ENCODE results near the gene MAP3K4. TPM values are rescaled to one million over a fixed set of nuclear protein-coding genes. Genes with fewer than 3 reads are reported as not detected.
A peak's percentile ranks its signal among the peaks of the same experiment; 100 is the strongest.

The MAP3K4 gene
- polyA plus RNA-seq, 4 donors = 12.4 to 29.5 (median 18.2) TPM

GRCh38 chr6:161154796-161155335, 163.3 kb downstream of the MAP3K4 start:
- H3K9me3 ChIP-seq (ENCODE audit: control insufficient read depth in 2 of 2, insufficient read depth in 1 of 2, low read depth in 1 of 2, low read length in 1 of 2) = peaks cover 0 to 8% of the 10 kb centered on the region in 2 donors
- peaks cover 0 to 25% (median 0%) of the 10 kb centered on the region in 3 donors for H3K36me3 ChIP-seq (ENCODE audit: control insufficient read depth in 3 of 3, insufficient read depth in 2 of 3, low read depth in 1 of 3, low read length in 3 of 3)
- 80 to 93% (median 91%) methylated on average over 13 of the region's 13 CpGs for WGBS, 3 donors
- H3K4me1 ChIP-seq (ENCODE audit: control insufficient read depth in 3 of 3, insufficient read depth in 2 of 3, low read depth in 1 of 3, low read length in 2 of 3) = no peaks in the 10 kb centered on the region
- no peak overlapping the region for H3K4me3 ChIP-seq (ENCODE audit: low read depth in 1 of 3, low read length in 3 of 3)
- H3K27ac ChIP-seq (ENCODE audit: low read depth in 1 of 3, low read length in 2 of 3) = no peak overlapping the region
- FAIRE-seq = no peak
- no peaks in the 10 kb centered on the region for H3K27me3 ChIP-seq (ENCODE audit: control insufficient read depth in 3 of 3, insufficient read depth in 3 of 3, low read length in 3 of 3)
- no peak for DNase-seq

GRCh38 chr6:161161121-161161520, 169.6 kb downstream of the MAP3K4 start:
- peaks cover 0 to 5% of the 10 kb centered on the region in 2 donors for H3K9me3 ChIP-seq (ENCODE audit: control insufficient read depth in 2 of 2, insufficient read depth in 1 of 2, low read depth in 1 of 2, low read length in 1 of 2)
- no peak overlapping the region for H3K4me3 ChIP-seq (ENCODE audit: low read depth in 1 of 3, low read length in 3 of 3)
- DNase-seq = no peak
- FAIRE-seq = no peak
- no peaks in the 10 kb centered on the region for H3K27me3 ChIP-seq (ENCODE audit: control insufficient read depth in 3 of 3, insufficient read depth in 3 of 3, low read length in 3 of 3)
- no peaks in the 10 kb centered on the region for H3K4me1 ChIP-seq (ENCODE audit: control insufficient read depth in 3 of 3, insufficient read depth in 2 of 3, low read depth in 1 of 3, low read length in 2 of 3)
- peaks cover 0 to 5% (median 2%) of the 10 kb centered on the region in 3 donors for H3K36me3 ChIP-seq (ENCODE audit: control insufficient read depth in 3 of 3, insufficient read depth in 2 of 3, low read depth in 1 of 3, low read length in 3 of 3)
- no peak overlapping the region for H3K27ac ChIP-seq (ENCODE audit: low read depth in 1 of 3, low read length in 2 of 3)
- WGBS, 3 donors = 94 to 97% (median 96%) methylated on average over 15 of the region's 15 CpGs

GRCh38 chr6:161161889-161162624, 170.5 kb downstream of the MAP3K4 start:
- no peaks in the 10 kb centered on the region for H3K27me3 ChIP-seq (ENCODE audit: control insufficient read depth in 3 of 3, insufficient read depth in 3 of 3, low read length in 3 of 3)
- no peaks in the 10 kb centered on the region for H3K4me1 ChIP-seq (ENCODE audit: control insufficient read depth in 3 of 3, insufficient read depth in 2 of 3, low read depth in 1 of 3, low read length in 2 of 3)
- H3K4me3 ChIP-seq (ENCODE audit: low read depth in 1 of 3, low read length in 3 of 3) = no peak overlapping the region
- H3K27ac ChIP-seq (ENCODE audit: low read depth in 1 of 3, low read length in 2 of 3) = no peak overlapping the region
- H3K36me3 ChIP-seq (ENCODE audit: control insufficient read depth in 3 of 3, insufficient read depth in 2 of 3, low read depth in 1 of 3, low read length in 3 of 3) = peaks cover 0 to 5% (median 2%) of the 10 kb centered on the region in 3 donors
- FAIRE-seq = no peak
- H3K9me3 ChIP-seq (ENCODE audit: control insufficient read depth in 2 of 2, insufficient read depth in 1 of 2, low read depth in 1 of 2, low read length in 1 of 2) = peaks cover 0 to 5% of the 10 kb centered on the region in 2 donors
- 93 to 94% (median 94%) methylated on average over 16 of the region's 16 CpGs for WGBS, 3 donors
- no peak for DNase-seq

DNA sequence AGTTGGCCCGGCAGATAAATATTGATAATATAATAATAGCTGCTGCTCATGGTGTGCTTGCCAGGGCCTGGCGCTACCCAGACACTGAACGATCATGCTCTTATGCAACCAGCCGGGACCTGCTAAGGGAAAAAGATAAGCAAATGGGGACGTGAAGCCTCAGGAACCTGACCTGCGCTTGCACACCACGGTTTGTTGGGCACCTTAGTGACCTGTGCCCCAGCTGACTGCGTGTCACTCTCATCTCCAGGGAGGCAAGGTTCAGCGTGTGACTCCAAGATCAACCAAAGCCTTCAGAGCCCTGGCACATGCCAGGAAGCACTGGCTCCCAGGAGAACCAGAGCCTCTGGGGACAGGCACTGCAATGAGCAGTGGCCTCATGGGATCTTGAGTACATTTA, 171.2 kb downstream of the MAP3K4 start:
- peak in 1 of 2 donors; percentile 54 for DNase-seq
- Histone ChIP-seq H3K27me3 (ENCODE audit: control insufficient read depth in 3 of 3, insufficient read depth in 3 of 3, low read length in 3 of 3) (no peaks in the 10 kb centered on the region), H3K36me3 (ENCODE audit: control insufficient read depth in 3 of 3, insufficient read depth in 2 of 3, low read depth in 1 of 3, low read length in 3 of 3) (peaks cover 0 to 5% (median 2%) of the 10 kb centered on the region in 3 donors), H3K4me1 (ENCODE audit: control insufficient read depth in 3 of 3, insufficient read depth in 2 of 3, low read depth in 1 of 3, low read length in 2 of 3) (no peaks in the 10 kb centered on the region), H3K9me3 (ENCODE audit: control insufficient read depth in 2 of 2, insufficient read depth in 1 of 2, low read depth in 1 of 2, low read length in 1 of 2) (no peaks in the 10 kb centered on the region), H3K4me3 (ENCODE audit: low read depth in 1 of 3, low read length in 3 of 3) (no peak overlapping the region), H3K27ac (ENCODE audit: low read depth in 1 of 3, low read length in 2 of 3) (no peak overlapping the region)
- 40 to 82% (median 53%) methylated on average over 9 of the region's 9 CpGs for WGBS, 3 donors
- no peak for FAIRE-seq

- DNase-seq (no peak), FAIRE-seq (no peak)
- H3K9me3 ChIP-seq (ENCODE audit: control insufficient read depth in 2 of 2, insufficient read depth in 1 of 2, low read depth in 1 of 2, low read length in 1 of 2) = no peaks in the 10 kb centered on the region
- no peaks in the 10 kb centered on the region for H3K27me3 ChIP-seq (ENCODE audit: control insufficient read depth in 3 of 3, insufficient read depth in 3 of 3, low read length in 3 of 3)
- H3K4me1 ChIP-seq (ENCODE audit: control insufficient read depth in 3 of 3, insufficient read depth in 2 of 3, low read depth in 1 of 3, low read length in 2 of 3) = no peaks in the 10 kb centered on the region
- no peak overlapping the region for H3K27ac ChIP-seq (ENCODE audit: low read depth in 1 of 3, low read length in 2 of 3)
- no peak overlapping the region for H3K4me3 ChIP-seq (ENCODE audit: low read depth in 1 of 3, low read length in 3 of 3)
- 84 to 93% (median 86%) methylated on average over 13 of the region's 13 CpGs for WGBS, 3 donors
- peaks cover 0 to 5% (median 2%) of the 10 kb centered on the region in 3 donors for H3K36me3 ChIP-seq (ENCODE audit: control insufficient read depth in 3 of 3, insufficient read depth in 2 of 3, low read depth in 1 of 3, low read length in 3 of 3)
These were observed 172.1 kb downstream of the MAP3K4 start for GRCh38 chr6:161163466-161164181.

DNA sequence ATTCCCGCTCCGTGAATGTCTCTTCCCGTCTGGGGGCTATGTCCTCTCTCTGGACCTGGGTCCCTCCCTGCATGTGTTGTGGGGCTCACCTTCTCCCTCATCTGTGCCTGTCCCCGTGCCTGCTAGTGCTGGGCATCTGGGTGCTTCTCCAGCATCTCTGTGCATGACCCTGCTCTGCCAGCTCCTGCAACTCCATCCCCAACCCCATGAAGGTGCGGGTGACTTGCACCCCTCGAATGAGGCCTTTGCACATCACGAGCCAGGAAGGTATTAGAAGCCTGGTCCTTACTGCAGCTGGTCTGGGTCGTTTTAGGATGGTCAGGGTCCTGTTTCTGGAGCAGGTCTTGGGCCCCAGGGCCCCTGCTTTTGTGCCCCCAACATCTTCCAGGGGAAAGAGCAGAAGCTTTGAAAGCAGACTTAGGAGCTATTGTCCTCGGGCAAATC, 172.6 kb downstream of the MAP3K4 start:
- FAIRE-seq = no peak
- H3K4me1 ChIP-seq (ENCODE audit: control insufficient read depth in 3 of 3, insufficient read depth in 2 of 3, low read depth in 1 of 3, low read length in 2 of 3) = no peaks in the 10 kb centered on the region

GRCh38 chr6:161166176-161166575, 174.6 kb downstream of the MAP3K4 start:
- no peaks in the 10 kb centered on the region for H3K9me3 ChIP-seq (ENCODE audit: control insufficient read depth in 2 of 2, insufficient read depth in 1 of 2, low read depth in 1 of 2, low read length in 1 of 2)
- H3K4me3 ChIP-seq (ENCODE audit: low read depth in 1 of 3, low read length in 3 of 3) = no peak overlapping the region
- H3K27ac ChIP-seq (ENCODE audit: low read depth in 1 of 3, low read length in 2 of 3) = no peak overlapping the region
- WGBS, 3 donors = 91 to 92% (median 91%) methylated on average over 11 of the region's 11 CpGs
- H3K4me1 ChIP-seq (ENCODE audit: control insufficient read depth in 3 of 3, insufficient read depth in 2 of 3, low read depth in 1 of 3, low read length in 2 of 3) = no peaks in the 10 kb centered on the region
- H3K27me3 ChIP-seq (ENCODE audit: control insufficient read depth in 3 of 3, insufficient read depth in 3 of 3, low read length in 3 of 3) = no peaks in the 10 kb centered on the region
- FAIRE-seq (no peak), DNase-seq (no peak)
- H3K36me3 ChIP-seq (ENCODE audit: control insufficient read depth in 3 of 3, insufficient read depth in 2 of 3, low read depth in 1 of 3, low read length in 3 of 3) = peaks cover 0 to 5% (median 2%) of the 10 kb centered on the region in 3 donors

More for the DNA sequence above, 172.6 kb downstream of the MAP3K4 start:
- WGBS, 3 donors = 84 to 92% (median 85%) methylated on average over 9 of the region's 9 CpGs
- DNase-seq = no peak
- Histone ChIP-seq H3K36me3 (ENCODE audit: control insufficient read depth in 3 of 3, insufficient read depth in 2 of 3, low read depth in 1 of 3, low read length in 3 of 3) (peaks cover 0 to 5% (median 2%) of the 10 kb centered on the region in 3 donors), H3K9me3 (ENCODE audit: control insufficient read depth in 2 of 2, insufficient read depth in 1 of 2, low read depth in 1 of 2, low read length in 1 of 2) (no peaks in the 10 kb centered on the region), H3K27me3 (ENCODE audit: control insufficient read depth in 3 of 3, insufficient read depth in 3 of 3, low read length in 3 of 3) (no peaks in the 10 kb centered on the region), H3K27ac (ENCODE audit: low read depth in 1 of 3, low read length in 2 of 3) (no peak overlapping the region), H3K4me3 (ENCODE audit: low read depth in 1 of 3, low read length in 3 of 3) (no peak overlapping the region)

DNA sequence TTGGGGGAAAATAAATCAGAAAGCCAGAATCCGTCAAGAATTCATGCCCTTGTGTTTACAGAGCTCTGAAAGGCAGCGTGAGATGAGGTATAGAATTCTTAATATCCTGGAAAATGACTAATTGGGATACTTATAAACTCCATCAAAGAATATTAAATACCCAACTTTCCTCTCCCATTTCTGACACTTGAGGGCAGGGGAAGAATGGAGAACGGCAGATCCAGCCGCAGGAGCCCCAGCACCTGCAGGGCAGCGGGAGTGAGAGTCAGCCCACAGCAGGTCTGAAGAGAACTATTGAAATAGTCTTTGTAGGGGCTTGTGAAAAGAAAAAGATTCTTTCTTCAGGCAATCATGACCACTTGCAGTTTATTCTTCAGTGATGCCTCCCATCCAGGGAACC, 175.1 kb downstream of the MAP3K4 start:
- no peak overlapping the region for H3K27ac ChIP-seq (ENCODE audit: low read depth in 1 of 3, low read length in 2 of 3)
- no peak overlapping the region for H3K4me3 ChIP-seq (ENCODE audit: low read depth in 1 of 3, low read length in 3 of 3)
- H3K36me3 ChIP-seq (ENCODE audit: control insufficient read depth in 3 of 3, insufficient read depth in 2 of 3, low read depth in 1 of 3, low read length in 3 of 3) = peaks cover 0 to 5% (median 2%) of the 10 kb centered on the region in 3 donors
- no peaks in the 10 kb centered on the region for H3K27me3 ChIP-seq (ENCODE audit: control insufficient read depth in 3 of 3, insufficient read depth in 3 of 3, low read length in 3 of 3)
- no peak for FAIRE-seq
- H3K4me1 ChIP-seq (ENCODE audit: control insufficient read depth in 3 of 3, insufficient read depth in 2 of 3, low read depth in 1 of 3, low read length in 2 of 3) = no peaks in the 10 kb centered on the region
- H3K9me3 ChIP-seq (ENCODE audit: control insufficient read depth in 2 of 2, insufficient read depth in 1 of 2, low read depth in 1 of 2, low read length in 1 of 2) = no peaks in the 10 kb centered on the region
- no peak for DNase-seq
- 81 to 93% (median 93%) methylated on average over 5 of the region's 5 CpGs for WGBS, 3 donors
